SK-N-SH treated with all-trans-retinoic acid at 6 μM for 48 hours (cell line): Measurements from ENCODE around the gene PDZD2.

ENCODE experiments used
- CSDC2 ChIP-seq: fragments of 250-450 bp; sonication (Bioruptor Pico); IDR thresholded peaks from 2 replicates; pipeline ENCODE4 v1.5.0; 2020; ENCODE audit warnings: mild to moderate bottlenecking, moderate library complexity
- ISL1 ChIP-seq: fragments of 250-450 bp; sonication (Bioruptor Pico); IDR thresholded peaks from 2 replicates; pipeline ENCODE4 v2.1.2; 2022; ENCODE audit warnings: mild to moderate bottlenecking, moderate library complexity
- PPARA ChIP-seq: fragments of 250-450 bp; sonication (Bioruptor Pico); IDR thresholded peaks from 2 replicates; pipeline ENCODE4 v1.5.0; 2020; ENCODE audit warnings: mild to moderate bottlenecking, borderline replicate concordance
- SNAI2 ChIP-seq: fragments of 250-450 bp; sonication (Bioruptor Pico); IDR thresholded peaks from 2 replicates; pipeline ENCODE4 v1.5.0; 2020; ENCODE audit warnings: mild to moderate bottlenecking, moderate library complexity
- ZFP30 ChIP-seq: fragments of 450-650 bp; formaldehyde crosslinking; IDR thresholded peaks from 2 replicates; pipeline ENCODE4 v1.5.0; 2022; ENCODE audit warnings: mild to moderate bottlenecking, moderate library complexity
- ZNF565 ChIP-seq: fragments of 450-650 bp; formaldehyde crosslinking; conservative IDR thresholded peaks from 2 replicates; pipeline ENCODE4 v1.5.0; 2020; ENCODE audit warnings: low read depth, mild to moderate bottlenecking, moderate library complexity
- ZNF70 ChIP-seq: fragments of 450-650 bp; formaldehyde crosslinking; IDR thresholded peaks from 2 replicates; pipeline ENCODE4 v1.5.0; 2020; ENCODE audit warnings: mild to moderate bottlenecking, moderate library complexity
- ZNF8 ChIP-seq: fragments of 450-650 bp; formaldehyde crosslinking; IDR thresholded peaks from 2 replicates; pipeline ENCODE4 v1.5.0; 2020; ENCODE audit warnings: mild to moderate bottlenecking, moderate library complexity
- TF ChIP-seq, protein P1 (sequence below): fragments of 250-450 bp; sonication (Bioruptor Pico); IDR thresholded peaks from 2 replicates; pipeline ENCODE4 v1.8.0; 2020; ENCODE audit warnings: mild to moderate bottlenecking, moderate library complexity, borderline replicate concordance

DNA sequence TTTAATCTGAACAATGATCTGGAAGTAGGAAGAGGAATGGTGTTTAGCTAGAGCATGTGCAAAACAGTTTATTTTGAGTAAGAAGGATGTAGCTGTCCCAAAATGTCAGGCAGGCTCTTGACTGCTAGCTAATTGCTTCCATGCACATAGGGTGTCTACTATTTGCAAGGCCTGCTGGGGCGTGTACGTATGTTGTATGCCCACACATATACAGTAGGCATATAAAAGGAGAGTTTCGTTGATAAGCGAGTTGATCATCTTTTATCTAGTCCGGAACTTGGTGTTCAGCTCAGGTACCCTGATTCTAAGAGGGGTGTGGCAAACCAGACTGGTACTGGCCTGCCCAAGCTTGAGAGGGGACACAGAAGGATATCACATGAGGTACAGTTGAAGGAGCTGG is 358.0 kb downstream of the PDZD2 start:
- TF ChIP-seq PPARA (CRISPR knock-in tag) (no peak), ZNF565 (CRISPR knock-in tag) (no peak), ISL1 (CRISPR knock-in tag) (no peak), ZNF8 (no peak), CSDC2 (CRISPR knock-in tag) (no peak), SNAI2 (no peak), ZFP30 (CRISPR knock-in tag) (no peak), ZNF70 (CRISPR knock-in tag) (no peak)
- TF ChIP-seq, protein P1, sequence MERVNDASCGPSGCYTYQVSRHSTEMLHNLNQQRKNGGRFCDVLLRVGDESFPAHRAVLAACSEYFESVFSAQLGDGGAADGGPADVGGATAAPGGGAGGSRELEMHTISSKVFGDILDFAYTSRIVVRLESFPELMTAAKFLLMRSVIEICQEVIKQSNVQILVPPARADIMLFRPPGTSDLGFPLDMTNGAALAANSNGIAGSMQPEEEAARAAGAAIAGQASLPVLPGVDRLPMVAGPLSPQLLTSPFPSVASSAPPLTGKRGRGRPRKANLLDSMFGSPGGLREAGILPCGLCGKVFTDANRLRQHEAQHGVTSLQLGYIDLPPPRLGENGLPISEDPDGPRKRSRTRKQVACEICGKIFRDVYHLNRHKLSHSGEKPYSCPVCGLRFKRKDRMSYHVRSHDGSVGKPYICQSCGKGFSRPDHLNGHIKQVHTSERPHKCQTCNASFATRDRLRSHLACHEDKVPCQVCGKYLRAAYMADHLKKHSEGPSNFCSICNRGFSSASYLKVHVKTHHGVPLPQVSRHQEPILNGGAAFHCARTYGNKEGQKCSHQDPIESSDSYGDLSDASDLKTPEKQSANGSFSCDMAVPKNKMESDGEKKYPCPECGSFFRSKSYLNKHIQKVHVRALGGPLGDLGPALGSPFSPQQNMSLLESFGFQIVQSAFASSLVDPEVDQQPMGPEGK (CRISPR knock-in tag), result no peak
